HCT116 (cell line): Measurements from ENCODE around the gene TMC1. TPM values are rescaled to one million over a fixed set of nuclear protein-coding genes. Genes with fewer than 3 reads are reported as not detected.

Experiments
- ATAC-seq: fragments of 200-7000 bp; cut with Tn5 transposase; 2 replicates; pipeline ENCODE4 v1.9.1; 2020; ENCODE audit warnings: mild to moderate bottlenecking, moderate library complexity
- BruUV-seq: library from RNA; stranded (reverse); fragments of 400-500 nt; replicated peaks from 2 replicates; lab custom pipeline; 2021; lab: Mats Ljungman, UMichigan
- CTCF ChIA-PET: fragments of 300-600 bp; sonication (Branson Sonifier 250); formaldehyde crosslinking; loops from one replicate; lab custom pipeline; 2021; ENCODE audit warnings: antibody characterized with exemption; lab: Charles Lee
- POLR2A ChIA-PET: fragments of 300-600, 350-600 bp; sonication (Branson Sonifier 250); formaldehyde crosslinking; loops from one replicate; lab custom pipeline; 2021; ENCODE audit warnings: antibody characterized with exemption; lab: Charles Lee
- RAD21 ChIA-PET, 2 experiments: fragments of 300-600 bp; sonication (Branson Sonifier 250); formaldehyde crosslinking; loops; one replicate each; lab custom pipeline; 2023; ENCODE audit warnings: low total read pairs in 2 of 2; ENCODE audit not compliant: uncharacterized antibody in 2 of 2, unreplicated experiment in 2 of 2, low non-redundant PET in 1 of 2; lab: Charles Lee
- DNase-seq: peaks from one replicate; pipeline ENCODE4 v3.0.0-alpha.2; 2010; ENCODE audit warnings: low read depth, low spot score
- H2AFZ ChIP-seq: fragments of 200-600 bp; shearing (Covaris generic), sonication (generic); 2 replicates; pipeline ENCODE4 v1.6.1; 2017; ENCODE audit warnings: low read depth, mixed run types, mixed read lengths, antibody characterized with exemption, low read length; ENCODE audit not compliant: poor library complexity, severe bottlenecking
- H3K27ac ChIP-seq: 2 replicates; pipeline ENCODE4 v1.5.1; 2012; ENCODE audit warnings: low read depth, low read length
- H3K27me3 ChIP-seq: fragments of 200-600 bp; sonication (generic); 2 replicates; pipeline ENCODE4 v1.6.1; 2016; ENCODE audit warnings: mixed run types, low read length, mixed read lengths; ENCODE audit not compliant: insufficient read depth
- H3K36me3 ChIP-seq, 2 experiments: fragments of 200-500 bp in 1 of 2; fragments of 200-600 bp in 1 of 2; sonication (Bioruptor generic) in 1 of 2; sonication (generic) in 1 of 2; 2 replicates each; pipeline versions ENCODE4 v1.5.1 to v1.6.1; 2014 to 2016; ENCODE audit warnings: low read length in 2 of 2, inconsistent platforms in 1 of 2, mixed read lengths in 1 of 2, mixed run types in 1 of 2; ENCODE audit not compliant: insufficient read depth in 2 of 2, control insufficient read depth in 1 of 2
- H3K4me1 ChIP-seq, 2 experiments: fragments of 200-600 bp in 1 of 2; sonication (generic) in 1 of 2; 2 replicates each; pipeline versions ENCODE4 v1.5.1 to v1.6.1; 2012 to 2017; ENCODE audit warnings: low read length in 2 of 2, inconsistent platforms in 1 of 2, mild to moderate bottlenecking in 1 of 2, mixed read lengths in 1 of 2, mixed run types in 1 of 2, moderate library complexity in 1 of 2; ENCODE audit not compliant: insufficient read depth in 2 of 2, control insufficient read depth in 1 of 2
- H3K4me2 ChIP-seq: fragments of 200-600 bp; sonication (generic); 2 replicates; pipeline ENCODE4 v1.6.1; 2017; ENCODE audit warnings: mixed run types, low read length, mixed read lengths
- H3K4me3 ChIP-seq, 2 experiments: fragments of 200-600 bp in 1 of 2; sonication (generic) in 1 of 2; replicated peaks in 1 of 2; 2 replicates each; pipeline ENCODE4 v1.5.1; 2011 to 2016; ENCODE audit warnings: low read length in 2 of 2, control low read depth in 1 of 2, low read depth in 1 of 2, mild to moderate bottlenecking in 1 of 2, mixed read lengths in 1 of 2, mixed run types in 1 of 2
- H3K79me2 ChIP-seq: fragments of 200-600 bp; sonication (generic); 2 replicates; pipeline ENCODE4 v1.6.1; 2017; ENCODE audit warnings: mild to moderate bottlenecking, mixed run types, low read length, moderate library complexity, mixed read lengths; ENCODE audit not compliant: insufficient read depth
- H3K9ac ChIP-seq: fragments of 200-600 bp; sonication (generic); 2 replicates; pipeline ENCODE4 v1.6.1; 2016; ENCODE audit warnings: low read length, mixed read lengths
- H3K9me2 ChIP-seq: fragments of 200-600 bp; sonication (generic), shearing (Covaris generic); 2 replicates; pipeline ENCODE4 v1.6.1; 2017; ENCODE audit warnings: mixed run types, mild to moderate bottlenecking, moderate library complexity; ENCODE audit not compliant: insufficient read depth
- H3K9me3 ChIP-seq, 2 experiments: fragments of 200-500 bp in 1 of 2; fragments of 200-600 bp in 1 of 2; sonication (Bioruptor generic) in 1 of 2; sonication (generic) in 1 of 2; 2 replicates each; pipeline ENCODE4 v1.6.1; 2014 to 2017; ENCODE audit warnings: low read length in 2 of 2, mixed read lengths in 2 of 2, inconsistent platforms in 1 of 2, low read depth in 1 of 2, mild to moderate bottlenecking in 1 of 2, mixed run types in 1 of 2, moderate library complexity in 1 of 2; ENCODE audit not compliant: control insufficient read depth in 1 of 2, insufficient read depth in 1 of 2
- H4K20me1 ChIP-seq: fragments of 200-600 bp; sonication (generic), shearing (Covaris generic); 2 replicates; pipeline ENCODE4 v1.6.1; 2017; ENCODE audit warnings: mixed run types, mild to moderate bottlenecking, moderate library complexity; ENCODE audit not compliant: insufficient read depth
- ATF3 ChIP-seq: IDR thresholded peaks from 2 replicates; pipeline ENCODE4 v1.6.1; 2012
- CBX3 ChIP-seq: IDR thresholded peaks from 2 replicates; pipeline ENCODE4 v1.6.1; 2012; ENCODE audit warnings: low read depth
- CEBPB ChIP-seq: IDR thresholded peaks from 2 replicates; pipeline ENCODE4 v1.6.1; 2012; ENCODE audit warnings: low read depth
- ELF1 ChIP-seq: IDR thresholded peaks from 2 replicates; pipeline ENCODE4 v1.6.1; 2012; ENCODE audit warnings: low read depth, borderline replicate concordance
- EZH2 ChIP-seq: fragments of 200-600 bp; sonication (generic); IDR thresholded peaks from 2 replicates; pipeline ENCODE4 v1.6.1; 2017; ENCODE audit warnings: antibody characterized with exemption, mixed run types
- FOSL1 ChIP-seq: IDR thresholded peaks from 2 replicates; pipeline ENCODE4 v1.6.1; 2012; ENCODE audit warnings: low read depth
- JUND ChIP-seq: IDR thresholded peaks from 2 replicates; pipeline ENCODE4 v1.6.1; 2012
- MAX ChIP-seq: IDR thresholded peaks from 2 replicates; pipeline ENCODE4 v1.6.1; 2012
- POLR2A ChIP-seq: IDR thresholded peaks from 2 replicates; pipeline ENCODE4 v1.7.0; 2011; ENCODE audit warnings: borderline replicate concordance; ENCODE audit not compliant: insufficient read depth, insufficient read length; ENCODE audit errors: extremely low read depth
- POLR2AphosphoS5 ChIP-seq: IDR thresholded peaks from 2 replicates; pipeline ENCODE4 v1.6.1; 2011; ENCODE audit warnings: mild to moderate bottlenecking, low read depth, low read length, moderate library complexity
- RAD21 ChIP-seq: IDR thresholded peaks from 2 replicates; pipeline ENCODE4 v1.6.1; 2012; ENCODE audit warnings: low read depth, mild to moderate bottlenecking
- REST ChIP-seq: IDR thresholded peaks from 2 replicates; pipeline ENCODE4 v1.6.1; 2012; ENCODE audit warnings: low read depth
- SP1 ChIP-seq: IDR thresholded peaks from 2 replicates; pipeline ENCODE4 v1.6.1; 2012; ENCODE audit warnings: low read depth
- TCF7L2 ChIP-seq: IDR thresholded peaks from 2 replicates; pipeline ENCODE4 v1.7.0; 2011; ENCODE audit warnings: borderline replicate concordance, inconsistent platforms; ENCODE audit not compliant: insufficient read depth, insufficient read length; ENCODE audit errors: extremely low read depth
- YY1 ChIP-seq: IDR thresholded peaks from 2 replicates; pipeline ENCODE4 v1.6.1; 2011; ENCODE audit warnings: low read length, low read depth, moderate library complexity, mild to moderate bottlenecking; ENCODE audit not compliant: insufficient replicate concordance; ENCODE audit errors: extremely low read depth
- ZBTB33 ChIP-seq: IDR thresholded peaks from 2 replicates; pipeline ENCODE4 v1.6.1; 2011; ENCODE audit warnings: mild to moderate bottlenecking, low read length, moderate library complexity; ENCODE audit not compliant: insufficient replicate concordance; ENCODE audit errors: extremely low read depth
- ZNF274 ChIP-seq: fragments of 200-500 bp; sonication (Bioruptor generic); IDR thresholded peaks from 2 replicates; pipeline ENCODE4 v1.6.1; 2014; ENCODE audit warnings: mild to moderate bottlenecking, low read depth, low read length, inconsistent platforms
- intact Hi-C: fragments of 100-400 bp; cut with micrococcal nuclease; formaldehyde crosslinking; loops from 2 replicates; pipeline ENCODE4 v1.10.0; 2022
- total RNA-seq: library from RNA; stranded (reverse); gene quantifications from one replicate; pipeline ENCODE4 v1.2.1, GENCODE V29; 2021; ENCODE audit not compliant: unreplicated experiment

Gene TMC1
- total RNA-seq, 1 experiment from 2014 or later: 0.57 TPM

GRCh38 chr9:72649127-72649442 is 127.7 kb downstream of the TMC1 start:
- no peak overlapping the region for H2AFZ ChIP-seq
- H3K27ac ChIP-seq: no peak overlapping the region
- no peaks in the 10 kb centered on the region for H3K79me2 ChIP-seq
- BruUV-seq: no TSS peak
- H3K4me1 ChIP-seq: no peaks in the 10 kb centered on the region
- H4K20me1 ChIP-seq: no peaks in the 10 kb centered on the region
- no peak for TF ChIP-seq SP1
- TF ChIP-seq ZNF274: no peak
- TF ChIP-seq POLR2AphosphoS5: no peak
- no peak for TF ChIP-seq EZH2
- TF ChIP-seq JUND: no peak
- no peak for TF ChIP-seq ZBTB33
- TF ChIP-seq POLR2A: no peak
- no peak for TF ChIP-seq MAX
- no peak for TF ChIP-seq TCF7L2
- no peak for TF ChIP-seq CBX3
- no peak for TF ChIP-seq REST
- TF ChIP-seq YY1: no peak
- no peak for TF ChIP-seq FOSL1
- no peak for TF ChIP-seq ELF1
- TF ChIP-seq CEBPB: no peak
- no peak for TF ChIP-seq ATF3
- no peak for TF ChIP-seq RAD21
- no peaks in the 10 kb centered on the region for H3K27me3 ChIP-seq
- intact Hi-C loops: no loop called here
- no peak overlapping the region for H3K4me2 ChIP-seq
- H3K36me3 ChIP-seq: no peaks in the 10 kb centered on the region
- ChIA-PET CTCF (no interaction called here), RAD21 (no interaction called here), POLR2A (no interaction called here)
- no peak overlapping the region for H3K4me3 ChIP-seq
- no peaks in the 10 kb centered on the region for H3K9me3 ChIP-seq
- 0 out of 2 replicates have a peak, but pooled peaks cover 3% of the 10 kb centered on the region for H3K9me2 ChIP-seq
- ATAC-seq (no peak), DNase-seq (no peak)
- no peak overlapping the region for H3K9ac ChIP-seq
